Measurements from ENCODE around the gene GID8. TPM values are rescaled to one million over a fixed set of nuclear protein-coding genes. Genes with fewer than 3 reads are reported as not detected.

Gene GID8
- total and polyA plus RNA-seq, 2 of the 4 experiments (the other 2 are of a cell fraction), result 21.5 to 33.9 TPM

DNA sequence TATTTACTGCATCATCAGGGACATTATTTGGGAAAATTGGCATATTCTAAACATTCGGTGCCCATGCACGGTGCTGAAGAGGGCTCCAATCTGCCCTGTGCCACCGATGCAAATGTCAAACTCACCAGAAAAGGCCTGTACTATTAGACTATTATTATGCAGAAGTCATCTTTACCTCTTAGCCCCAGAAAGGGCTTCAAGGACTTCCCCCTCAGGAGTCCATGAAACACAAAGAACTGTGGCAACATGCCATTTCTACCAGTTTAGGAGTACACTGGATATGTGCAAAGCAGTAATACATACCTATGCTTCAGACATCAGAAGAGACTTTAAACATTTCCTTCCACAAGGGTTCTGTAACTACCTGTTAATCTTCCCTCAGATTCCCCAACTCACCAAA is 20.2 kb upstream of the GID8 start:
- Histone ChIP-seq H3K14ac (replicated peaks; ENCODE audit: low read depth, low read length) (no peak overlapping the region), H3K36me3 (ENCODE audit: control insufficient read depth, insufficient read depth, low read length) (peaks cover 6% of the 10 kb centered on the region), H3K18ac (ENCODE audit: low read depth, low read length) (no peak overlapping the region), H2BK120ac (ENCODE audit: low read depth, low read length) (no peak overlapping the region), H3K9me1 (ENCODE audit: insufficient read depth, low read length) (peaks cover 21% of the 10 kb centered on the region), H3K27me3 (ENCODE audit: control insufficient read depth, insufficient read depth, low read length) (no peaks in the 10 kb centered on the region), H4K91ac (ENCODE audit: insufficient read depth, low read depth, low read length) (no peak overlapping the region), H4K5ac (ENCODE audit: low read depth, low read length) (no peak overlapping the region), H3K9ac (ENCODE audit: low read depth, low read length) (no peak overlapping the region), H4K8ac (ENCODE audit: low read depth in 2 of 2, low read length in 2 of 2) (no peak overlapping the region), H3K4ac (ENCODE audit: low read depth, low read length) (no peak overlapping the region), H2BK5ac (ENCODE audit: low read depth, low read length, poor library complexity, severe bottlenecking) (no peak overlapping the region), H2BK20ac (ENCODE audit: low read depth, low read length) (no peak overlapping the region), H3K56ac (ENCODE audit: extremely low read depth, insufficient read depth, low read length) (no peak overlapping the region), H2AFZ (replicated peaks; ENCODE audit: low read length, poor library complexity) (no peak overlapping the region), H3K9me3 (ENCODE audit: control insufficient read depth, insufficient read depth, low read length) (no peaks in the 10 kb centered on the region), H3K4me1 (ENCODE audit: control insufficient read depth, insufficient read depth, low read length) (peaks cover 20% of the 10 kb centered on the region; the same call in 1 of the 2 replicates), H3K79me1 (ENCODE audit: low read depth in 1 of 2, low read length in 2 of 2) (peaks cover 0 to 81% of the 10 kb centered on the region in 2 experiments; a peak in 2 of 4 replicates), H2BK15ac (ENCODE audit: low read depth, low read length) (no peak overlapping the region), H3K23ac (ENCODE audit: low read depth, low read length) (no peak overlapping the region), H2AK5ac (ENCODE audit: low read depth, low read length) (no peak overlapping the region), H3K4me3 (ENCODE audit: insufficient read depth, low read depth, low read length) (no peak overlapping the region), H3K4me2 (ENCODE audit: low read depth, low read length) (no peak overlapping the region), H3K27ac (ENCODE audit: insufficient read depth, low read length) (no peak overlapping the region), H2AK9ac (replicated peaks; ENCODE audit: low read depth, low read length, poor library complexity) (no peak overlapping the region), H4K20me1 (ENCODE audit: insufficient read depth, low read length) (peaks cover 97% of the 10 kb centered on the region)
- dilution Hi-C loops (cut with HindIII; ENCODE audit: low sequenced_read_pairs, unreplicated experiment), result no loop called here
- TF ChIP-seq CHD1 (IDR thresholded peaks at IDR 0.05; ENCODE audit: low read depth, low read length) (no peak), RCOR1 (IDR thresholded peaks at IDR 0.05; ENCODE audit: insufficient replicate concordance, low read length) (no peak), NFE2L2 (IDR thresholded peaks at IDR 0.05; ENCODE audit: low read depth, low read length) (no peak), MAZ (IDR thresholded peaks at IDR 0.05; ENCODE audit: borderline replicate concordance, low read depth, low read length) (no peak), MAFK (IDR thresholded peaks at IDR 0.05; ENCODE audit: low read depth, low read length) (no peak), SMC3 (IDR thresholded peaks at IDR 0.05; ENCODE audit: low read depth, low read length) (no peak), RAD21 (IDR thresholded peaks at IDR 0.05; ENCODE audit: low read length) (no peak), BHLHE40 (IDR thresholded peaks at IDR 0.05; ENCODE audit: low read depth, low read length) (no peak), MXI1 (IDR thresholded peaks at IDR 0.05; ENCODE audit: borderline replicate concordance, low read depth, low read length) (no peak), CEBPB (IDR thresholded peaks at IDR 0.05; ENCODE audit: low read depth, low read length) (no peak), FOS (IDR thresholded peaks at IDR 0.05; ENCODE audit: low read depth, low read length) (no peak), POLR2A (IDR thresholded peaks at IDR 0.05; ENCODE audit: low read depth, low read length) (no peak), RFX5 (IDR thresholded peaks at IDR 0.05; ENCODE audit: low read depth, low read length) (no peak)
- TF ChIP-seq, protein P1, sequence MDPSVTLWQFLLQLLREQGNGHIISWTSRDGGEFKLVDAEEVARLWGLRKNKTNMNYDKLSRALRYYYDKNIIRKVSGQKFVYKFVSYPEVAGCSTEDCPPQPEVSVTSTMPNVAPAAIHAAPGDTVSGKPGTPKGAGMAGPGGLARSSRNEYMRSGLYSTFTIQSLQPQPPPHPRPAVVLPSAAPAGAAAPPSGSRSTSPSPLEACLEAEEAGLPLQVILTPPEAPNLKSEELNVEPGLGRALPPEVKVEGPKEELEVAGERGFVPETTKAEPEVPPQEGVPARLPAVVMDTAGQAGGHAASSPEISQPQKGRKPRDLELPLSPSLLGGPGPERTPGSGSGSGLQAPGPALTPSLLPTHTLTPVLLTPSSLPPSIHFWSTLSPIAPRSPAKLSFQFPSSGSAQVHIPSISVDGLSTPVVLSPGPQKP (IDR thresholded peaks at IDR 0.05; ENCODE audit: borderline replicate concordance, low read depth, low read length), result no peak
- TF ChIP-seq, protein P2, sequence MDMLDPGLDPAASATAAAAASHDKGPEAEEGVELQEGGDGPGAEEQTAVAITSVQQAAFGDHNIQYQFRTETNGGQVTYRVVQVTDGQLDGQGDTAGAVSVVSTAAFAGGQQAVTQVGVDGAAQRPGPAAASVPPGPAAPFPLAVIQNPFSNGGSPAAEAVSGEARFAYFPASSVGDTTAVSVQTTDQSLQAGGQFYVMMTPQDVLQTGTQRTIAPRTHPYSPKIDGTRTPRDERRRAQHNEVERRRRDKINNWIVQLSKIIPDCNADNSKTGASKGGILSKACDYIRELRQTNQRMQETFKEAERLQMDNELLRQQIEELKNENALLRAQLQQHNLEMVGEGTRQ (IDR thresholded peaks at IDR 0.05; ENCODE audit: low read depth, low read length), result no peak
- TF ChIP-seq, protein P3, sequence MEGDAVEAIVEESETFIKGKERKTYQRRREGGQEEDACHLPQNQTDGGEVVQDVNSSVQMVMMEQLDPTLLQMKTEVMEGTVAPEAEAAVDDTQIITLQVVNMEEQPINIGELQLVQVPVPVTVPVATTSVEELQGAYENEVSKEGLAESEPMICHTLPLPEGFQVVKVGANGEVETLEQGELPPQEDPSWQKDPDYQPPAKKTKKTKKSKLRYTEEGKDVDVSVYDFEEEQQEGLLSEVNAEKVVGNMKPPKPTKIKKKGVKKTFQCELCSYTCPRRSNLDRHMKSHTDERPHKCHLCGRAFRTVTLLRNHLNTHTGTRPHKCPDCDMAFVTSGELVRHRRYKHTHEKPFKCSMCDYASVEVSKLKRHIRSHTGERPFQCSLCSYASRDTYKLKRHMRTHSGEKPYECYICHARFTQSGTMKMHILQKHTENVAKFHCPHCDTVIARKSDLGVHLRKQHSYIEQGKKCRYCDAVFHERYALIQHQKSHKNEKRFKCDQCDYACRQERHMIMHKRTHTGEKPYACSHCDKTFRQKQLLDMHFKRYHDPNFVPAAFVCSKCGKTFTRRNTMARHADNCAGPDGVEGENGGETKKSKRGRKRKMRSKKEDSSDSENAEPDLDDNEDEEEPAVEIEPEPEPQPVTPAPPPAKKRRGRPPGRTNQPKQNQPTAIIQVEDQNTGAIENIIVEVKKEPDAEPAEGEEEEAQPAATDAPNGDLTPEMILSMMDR (conservative IDR thresholded peaks at IDR 0.05; ENCODE audit: low read depth, low read length), result no peak
- ChIA-PET CTCF (interaction anchor here (4.3 kb wide), 1 partner anchor 10 kb away, joined by 12 read pairs; no protein-coding TSS in a partner anchor), POLR2A (ENCODE audit: unreplicated experiment) (no interaction called here)
- intact Hi-C loops (cut with micrococcal nuclease), result loop anchor here (5.0 kb wide), 1 partner anchor 55 kb away; the partner anchor contains the start of gene TCFL5
- DNase-seq (no peak), ATAC-seq (ENCODE audit: low read depth) (no peak)
- 82% methylated on average over 2 of the region's 3 CpGs; no CpG with 5 or more reads in 1 of the 2 experiments for WGBS, 2 experiments (ENCODE audit: extremely low coverage in 2 of 2, insufficient read length in 1 of 2)
- in situ Hi-C loops (cut with MboI; ENCODE audit: low sequenced_read_pairs), result no loop called here
- BruUV-seq (replicated peaks), result no TSS peak

Measured in IMR-90 (cell line).